Non-pigmented ciliary epithelial cell (primary cell): ENCODE results near the gene SLC28A3.

Source experiments
- DNase-seq: peaks from one replicate; pipeline ENCODE4 v3.0.0-alpha.2; 2010; ENCODE audit warnings: low read depth

The SLC28A3 gene

GRCh38 chr9:84238652-84239051, 101.9 kb downstream of the SLC28A3 start:
- DNase-seq = no peak

GRCh38 chr9:84235511-84235910, 105.0 kb downstream of the SLC28A3 start:
- DNase-seq = no peak

GRCh38 chr9:84230355-84231145, 110.0 kb downstream of the SLC28A3 start:
- DNase-seq = no peak

GRCh38 chr9:84229191-84229590, 111.4 kb downstream of the SLC28A3 start:
- no peak for DNase-seq

- no peak for DNase-seq
Observed at GRCh38 chr9:84228130-84228720, 112.3 kb downstream of the SLC28A3 start.

- DNase-seq = no peak
Observed at GRCh38 chr9:84226126-84226525, 114.4 kb downstream of the SLC28A3 start.
